ENCODE data around the gene MBIP.

GRCh38 chr14:36365766-36366165 lies 45.3 kb upstream of the MBIP start:
- no peak for TF ChIP-seq GATA2 (IDR thresholded peaks at IDR 0.05; ENCODE audit: low read depth, low read length)
- no peak for TF ChIP-seq GATA3 (IDR thresholded peaks at IDR 0.05; ENCODE audit: low read depth, low read length)

Data from SH-SY5Y (cell line).